Measurements from ENCODE around the gene TRAPPC1. TPM values are rescaled to one million over a fixed set of nuclear protein-coding genes. Genes with fewer than 3 reads are reported as not detected.

Gene TRAPPC1
- total and polyA plus RNA-seq, 2 donors (not counting 3 experiments of a cell fraction or from before 2014, with no cell fraction given): 146 to 250 TPM

- Histone ChIP-seq H3K27ac (ENCODE audit: insufficient read depth, low read depth, low read length) (no peak overlapping the region), H3K4me2 (ENCODE audit: insufficient read depth, low read length) (no peak overlapping the region), H3K79me2 (ENCODE audit: control insufficient read depth, insufficient read depth, low read length) (no peaks in the 10 kb centered on the region), H3K36me3 (ENCODE audit: control insufficient read depth in 2 of 2, extremely low read depth in 1 of 2, insufficient read depth in 2 of 2, low read length in 2 of 2) (peaks cover 37 to 89% of the 10 kb centered on the region in 2 experiments), H3K9ac (replicated peaks; ENCODE audit: extremely low read depth, insufficient read depth, low read length) (no peak overlapping the region), H3K4me3 (replicated peaks in 1 of 3; ENCODE audit: insufficient read depth in 1 of 3, low read depth in 1 of 3, low read length in 3 of 3) (no peak overlapping the region), H2AFZ (ENCODE audit: low read depth, low read length) (no peak overlapping the region), H3K9me1 (replicated peaks; ENCODE audit: control insufficient read depth, extremely low read depth, insufficient read depth, low read length) (no peaks in the 10 kb centered on the region), H3K9me3 (replicated peaks; ENCODE audit: control insufficient read depth, insufficient read depth, low read length) (no peaks in the 10 kb centered on the region), H4K20me1 (replicated peaks; ENCODE audit: control insufficient read depth, extremely low read depth, insufficient read depth, low read length) (no peaks in the 10 kb centered on the region), H3K4me1 (ENCODE audit: control insufficient read depth, extremely low read depth, insufficient read depth, low read length) (no peaks in the 10 kb centered on the region), H3K27me3 (ENCODE audit: control insufficient read depth in 2 of 2, insufficient read depth in 2 of 2, low read length in 2 of 2) (no peaks in the 10 kb centered on the region)
- no peak for TF ChIP-seq POLR2AphosphoS5 (IDR thresholded peaks at IDR 0.05; ENCODE audit: insufficient read depth, low read depth, low read length)
- TF ChIP-seq MYC (IDR thresholded peaks at IDR 0.05; ENCODE audit: low read depth, low read length): no peak
- no peak for TF ChIP-seq GATA2 (IDR thresholded peaks at IDR 0.05; ENCODE audit: insufficient read depth, insufficient read length, low read depth, low read length)
- no peak for TF ChIP-seq POLR2A (IDR thresholded peaks at IDR 0.05; ENCODE audit: low read depth, low read length)
- no peak for TF ChIP-seq JUN (IDR thresholded peaks at IDR 0.05; ENCODE audit: borderline replicate concordance, insufficient read depth, insufficient read length, low read depth)
- TF ChIP-seq MAX (IDR thresholded peaks at IDR 0.05; ENCODE audit: insufficient read depth, insufficient read length): no peak
- CTCF ChIA-PET: interaction anchor here (1.8 kb wide), 1 partner anchor 68 kb away, joined by 4 read pairs; no protein-coding TSS in a partner anchor
- dilution Hi-C loops (cut with MboI; ENCODE audit: extremely low pct_ligation_motif_present, low sequenced_read_pairs) (no loop called here), intact Hi-C loops (cut with micrococcal nuclease) (no loop called here)
- FAIRE-seq: no peak
- TSS peak; percentile 23 for BruUV-seq (replicated peaks)
- DNase-seq (ENCODE audit: low read depth, low spot score): no peak
- POLR2A ChIA-PET: no interaction called here
Measured at GRCh38 chr17:7903154-7904103, 28.3 kb downstream of the TRAPPC1 start.

- Histone ChIP-seq H3K9ac (replicated peaks; ENCODE audit: extremely low read depth, insufficient read depth, low read length) (no peak overlapping the region), H3K9me3 (replicated peaks; ENCODE audit: control insufficient read depth, insufficient read depth, low read length) (no peaks in the 10 kb centered on the region), H4K20me1 (replicated peaks; ENCODE audit: control insufficient read depth, extremely low read depth, insufficient read depth, low read length) (no peaks in the 10 kb centered on the region), H3K4me1 (ENCODE audit: control insufficient read depth, extremely low read depth, insufficient read depth, low read length) (no peaks in the 10 kb centered on the region), H3K4me2 (ENCODE audit: insufficient read depth, low read length) (no peak overlapping the region), H3K27me3 (ENCODE audit: control insufficient read depth in 2 of 2, insufficient read depth in 2 of 2, low read length in 2 of 2) (no peaks in the 10 kb centered on the region), H3K27ac (ENCODE audit: insufficient read depth, low read depth, low read length) (no peak overlapping the region), H3K79me2 (ENCODE audit: control insufficient read depth, insufficient read depth, low read length) (no peaks in the 10 kb centered on the region), H3K4me3 (replicated peaks in 1 of 3; ENCODE audit: insufficient read depth in 1 of 3, low read depth in 1 of 3, low read length in 3 of 3) (no peak overlapping the region), H2AFZ (ENCODE audit: low read depth, low read length) (no peak overlapping the region), H3K9me1 (replicated peaks; ENCODE audit: control insufficient read depth, extremely low read depth, insufficient read depth, low read length) (no peaks in the 10 kb centered on the region), H3K36me3 (ENCODE audit: control insufficient read depth in 2 of 2, extremely low read depth in 1 of 2, insufficient read depth in 2 of 2, low read length in 2 of 2) (peaks cover 44 to 72% of the 10 kb centered on the region in 2 experiments)
- CTCF ChIA-PET: interaction anchor here (0.6 to 7.1 kb wide), 12 partner anchors 14 to 155 kb away, joined by 3 to 58 read pairs (median 3); partner anchors contain the start of gene KDM6B
- FAIRE-seq (no peak), DNase-seq (ENCODE audit: low read depth, low spot score) (peak; percentile 51)
- intact Hi-C loops (cut with micrococcal nuclease) (loop anchor here (1.0 kb wide), 1 partner anchor 35 kb away; no protein-coding TSS in a partner anchor), dilution Hi-C loops (cut with MboI; ENCODE audit: extremely low pct_ligation_motif_present, low sequenced_read_pairs) (no loop called here)
- no TSS peak for BruUV-seq (replicated peaks)
- POLR2A ChIA-PET: no interaction called here
- TF ChIP-seq CTCF (IDR thresholded peaks at IDR 0.05; ENCODE audit: extremely low read depth in 1 of 2, insufficient read depth in 1 of 2, low read depth in 1 of 2, low read length in 2 of 2): peak; percentile 26 to 29
- TF ChIP-seq GATA2 (IDR thresholded peaks at IDR 0.05; ENCODE audit: insufficient read depth, insufficient read length, low read depth, low read length): no peak
Measured at GRCh38 chr17:7897773-7898172, 34.0 kb downstream of the TRAPPC1 start.

All from endothelial cell of umbilical vein (primary cell).